ENCODE results near the gene IL20RA.

Gene IL20RA

GRCh38 chr6:137089305-137089704, 44.5 kb upstream of the IL20RA start:
- no peak overlapping the region for H2AFZ ChIP-seq (ENCODE audit: low read length)
- H3K4ac ChIP-seq (ENCODE audit: low read length), result no peak overlapping the region
- DNase-seq (ENCODE audit: low spot score), result no peak
- H3K23ac ChIP-seq (ENCODE audit: low read depth, low read length, poor library complexity), result no peak overlapping the region
- no peak overlapping the region for H4K91ac ChIP-seq (ENCODE audit: low read depth, low read length, poor library complexity)
- no peak overlapping the region for H2BK5ac ChIP-seq (ENCODE audit: low read length)
- H3K27me3 ChIP-seq (ENCODE audit: control insufficient read depth in 3 of 3, insufficient read depth in 3 of 3, low read depth in 1 of 3, low read length in 3 of 3), result no peaks in the 10 kb centered on the region
- H3K9me3 ChIP-seq (replicated peaks in 1 of 2; ENCODE audit: control insufficient read depth in 2 of 2, insufficient read depth in 1 of 2, low read depth in 1 of 2, low read length in 2 of 2), result peaks cover 0 to 1% of the 10 kb centered on the region in 2 donors
- no peak overlapping the region for H3K4me3 ChIP-seq (ENCODE audit: low read length in 2 of 2)
- H3K9ac ChIP-seq (ENCODE audit: low read depth, low read length, poor library complexity), result no peak overlapping the region
- no peaks in the 10 kb centered on the region for H3K36me3 ChIP-seq (replicated peaks in 1 of 2; ENCODE audit: control insufficient read depth in 2 of 2, insufficient read depth in 2 of 2, low read length in 2 of 2)
- H2BK120ac ChIP-seq (ENCODE audit: low read depth, low read length), result no peak overlapping the region
- no peak overlapping the region for H4K8ac ChIP-seq (ENCODE audit: low read depth, low read length)
- no peak overlapping the region for H2AK5ac ChIP-seq (ENCODE audit: low read depth, low read length)
- no CpG with 5 or more reads among the region's 5 CpGs for WGBS, 2 donors (ENCODE audit: extremely low coverage in 2 of 2, insufficient read length in 2 of 2, insufficient replicate concordance in 1 of 2)
- H3K4me1 ChIP-seq (ENCODE audit: control insufficient read depth in 2 of 2, insufficient read depth in 1 of 2, low read depth in 1 of 2, low read length in 2 of 2), result peaks cover 0 to 1% of the 10 kb centered on the region in 2 donors
- H3K14ac ChIP-seq (ENCODE audit: low read length), result no peak overlapping the region
- no peak overlapping the region for H2BK15ac ChIP-seq (ENCODE audit: low read length)
- H3K4me2 ChIP-seq (ENCODE audit: insufficient read depth, low read length, poor library complexity, severe bottlenecking), result no peak overlapping the region
- H2BK12ac ChIP-seq (ENCODE audit: low read length), result no peak overlapping the region
- no peak overlapping the region for H3K18ac ChIP-seq (ENCODE audit: low read length)
- H3K79me1 ChIP-seq (ENCODE audit: low read depth, low read length), result no peaks in the 10 kb centered on the region
- no peak overlapping the region for H3K27ac ChIP-seq (replicated peaks; ENCODE audit: low read length)

- Histone ChIP-seq H3K4me1 (ENCODE audit: control insufficient read depth in 2 of 2, insufficient read depth in 1 of 2, low read depth in 1 of 2, low read length in 2 of 2) (peaks cover 0 to 1% of the 10 kb centered on the region in 2 donors), H3K23ac (ENCODE audit: low read depth, low read length, poor library complexity) (no peak overlapping the region), H3K79me1 (ENCODE audit: low read depth, low read length) (no peaks in the 10 kb centered on the region), H2BK120ac (ENCODE audit: low read depth, low read length) (no peak overlapping the region), H2AFZ (ENCODE audit: low read length) (no peak overlapping the region), H2BK15ac (ENCODE audit: low read length) (no peak overlapping the region), H2AK5ac (ENCODE audit: low read depth, low read length) (no peak overlapping the region), H3K36me3 (replicated peaks in 1 of 2; ENCODE audit: control insufficient read depth in 2 of 2, insufficient read depth in 2 of 2, low read length in 2 of 2) (no peaks in the 10 kb centered on the region), H2BK5ac (ENCODE audit: low read length) (no peak overlapping the region), H3K9ac (ENCODE audit: low read depth, low read length, poor library complexity) (no peak overlapping the region), H3K14ac (ENCODE audit: low read length) (no peak overlapping the region), H3K4me2 (ENCODE audit: insufficient read depth, low read length, poor library complexity, severe bottlenecking) (no peak overlapping the region), H3K4ac (ENCODE audit: low read length) (no peak overlapping the region), H3K4me3 (ENCODE audit: low read length in 2 of 2) (no peak overlapping the region), H2BK12ac (ENCODE audit: low read length) (no peak overlapping the region), H3K27me3 (ENCODE audit: control insufficient read depth in 3 of 3, insufficient read depth in 3 of 3, low read depth in 1 of 3, low read length in 3 of 3) (no peaks in the 10 kb centered on the region), H4K8ac (ENCODE audit: low read depth, low read length) (no peak overlapping the region), H3K9me3 (replicated peaks in 1 of 2; ENCODE audit: control insufficient read depth in 2 of 2, insufficient read depth in 1 of 2, low read depth in 1 of 2, low read length in 2 of 2) (peaks cover 0 to 1% of the 10 kb centered on the region in 2 donors), H3K27ac (replicated peaks; ENCODE audit: low read length) (no peak overlapping the region), H3K18ac (ENCODE audit: low read length) (no peak overlapping the region), H4K91ac (ENCODE audit: low read depth, low read length, poor library complexity) (no peak overlapping the region)
- WGBS, 2 donors (ENCODE audit: extremely low coverage in 2 of 2, insufficient read length in 2 of 2, insufficient replicate concordance in 1 of 2), result no CpG with 5 or more reads among the region's 3 CpGs
- no peak for DNase-seq (ENCODE audit: low spot score)
These were observed 43.1 kb upstream of the IL20RA start for GRCh38 chr6:137087902-137088301.

- Histone ChIP-seq H3K18ac (ENCODE audit: low read length) (no peak overlapping the region), H3K27me3 (ENCODE audit: control insufficient read depth in 3 of 3, insufficient read depth in 3 of 3, low read depth in 1 of 3, low read length in 3 of 3) (no peaks in the 10 kb centered on the region), H3K36me3 (replicated peaks in 1 of 2; ENCODE audit: control insufficient read depth in 2 of 2, insufficient read depth in 2 of 2, low read length in 2 of 2) (no peaks in the 10 kb centered on the region), H2AFZ (ENCODE audit: low read length) (no peak overlapping the region), H3K4me2 (ENCODE audit: insufficient read depth, low read length, poor library complexity, severe bottlenecking) (no peak overlapping the region), H3K27ac (replicated peaks; ENCODE audit: low read length) (no peak overlapping the region), H3K4me1 (ENCODE audit: control insufficient read depth in 2 of 2, insufficient read depth in 1 of 2, low read depth in 1 of 2, low read length in 2 of 2) (peaks cover 0 to 1% of the 10 kb centered on the region in 2 donors), H3K9ac (ENCODE audit: low read depth, low read length, poor library complexity) (no peak overlapping the region), H2BK120ac (ENCODE audit: low read depth, low read length) (no peak overlapping the region), H3K14ac (ENCODE audit: low read length) (no peak overlapping the region), H4K8ac (ENCODE audit: low read depth, low read length) (no peak overlapping the region), H3K4ac (ENCODE audit: low read length) (no peak overlapping the region), H3K9me3 (replicated peaks in 1 of 2; ENCODE audit: control insufficient read depth in 2 of 2, insufficient read depth in 1 of 2, low read depth in 1 of 2, low read length in 2 of 2) (peaks cover 0 to 1% of the 10 kb centered on the region in 2 donors), H2AK5ac (ENCODE audit: low read depth, low read length) (no peak overlapping the region), H3K79me1 (ENCODE audit: low read depth, low read length) (no peaks in the 10 kb centered on the region), H2BK5ac (ENCODE audit: low read length) (no peak overlapping the region), H3K4me3 (ENCODE audit: low read length in 2 of 2) (no peak overlapping the region), H3K23ac (ENCODE audit: low read depth, low read length, poor library complexity) (no peak overlapping the region), H2BK12ac (ENCODE audit: low read length) (no peak overlapping the region), H2BK15ac (ENCODE audit: low read length) (no peak overlapping the region), H4K91ac (ENCODE audit: low read depth, low read length, poor library complexity) (no peak overlapping the region)
- WGBS, 2 donors (ENCODE audit: extremely low coverage in 2 of 2, insufficient read length in 2 of 2, insufficient replicate concordance in 1 of 2), result no CpG with 5 or more reads among the region's 1 CpG
- no peak for DNase-seq (ENCODE audit: low spot score)
These were observed 41.3 kb upstream of the IL20RA start for GRCh38 chr6:137086031-137086430.

- Histone ChIP-seq H2BK120ac (ENCODE audit: low read depth, low read length) (no peak overlapping the region), H2BK5ac (ENCODE audit: low read length) (no peak overlapping the region), H3K4me1 (ENCODE audit: control insufficient read depth in 2 of 2, insufficient read depth in 1 of 2, low read depth in 1 of 2, low read length in 2 of 2) (peaks cover 0 to 5% of the 10 kb centered on the region in 2 donors), H2BK15ac (ENCODE audit: low read length) (no peak overlapping the region), H4K8ac (ENCODE audit: low read depth, low read length) (no peak overlapping the region), H3K4me2 (ENCODE audit: insufficient read depth, low read length, poor library complexity, severe bottlenecking) (no peak overlapping the region), H3K27me3 (ENCODE audit: control insufficient read depth in 3 of 3, insufficient read depth in 3 of 3, low read depth in 1 of 3, low read length in 3 of 3) (no peaks in the 10 kb centered on the region), H3K23ac (ENCODE audit: low read depth, low read length, poor library complexity) (no peak overlapping the region), H3K9me3 (replicated peaks in 1 of 2; ENCODE audit: control insufficient read depth in 2 of 2, insufficient read depth in 1 of 2, low read depth in 1 of 2, low read length in 2 of 2) (peaks cover 0 to 1% of the 10 kb centered on the region in 2 donors), H3K18ac (ENCODE audit: low read length) (no peak overlapping the region), H4K91ac (ENCODE audit: low read depth, low read length, poor library complexity) (no peak overlapping the region), H3K36me3 (replicated peaks in 1 of 2; ENCODE audit: control insufficient read depth in 2 of 2, insufficient read depth in 2 of 2, low read length in 2 of 2) (no peaks in the 10 kb centered on the region), H3K4ac (ENCODE audit: low read length) (no peak overlapping the region), H3K79me1 (ENCODE audit: low read depth, low read length) (no peaks in the 10 kb centered on the region), H3K27ac (replicated peaks; ENCODE audit: low read length) (no peak overlapping the region), H2AFZ (ENCODE audit: low read length) (no peak overlapping the region), H3K4me3 (ENCODE audit: low read length in 2 of 2) (no peak overlapping the region), H2AK5ac (ENCODE audit: low read depth, low read length) (no peak overlapping the region), H3K14ac (ENCODE audit: low read length) (no peak overlapping the region), H2BK12ac (ENCODE audit: low read length) (no peak overlapping the region), H3K9ac (ENCODE audit: low read depth, low read length, poor library complexity) (no peak overlapping the region)
- no CpG with 5 or more reads among the region's 2 CpGs for WGBS, 2 donors (ENCODE audit: extremely low coverage in 2 of 2, insufficient read length in 2 of 2, insufficient replicate concordance in 1 of 2)
- DNase-seq (ENCODE audit: low spot score), result no peak
These were observed 40.3 kb upstream of the IL20RA start for GRCh38 chr6:137084865-137085617.

Data from neuronal stem cell (in vitro differentiated cells).